ENCODE measurements around the gene ZDHHC15. TPM values are rescaled to one million over a fixed set of nuclear protein-coding genes. Genes with fewer than 3 reads are reported as not detected.
"Not testable (repeated sequence)": the region's sequence is repeated elsewhere in the genome, so short reads cannot be mapped to it uniquely, and the experiment has no call there.

ZDHHC15 gene
- total RNA-seq, 1 experiment from 2014 or later = 1.2 TPM

- DNase-seq (ENCODE audit: low read depth); in situ Hi-C loops (cut with HindIII; ENCODE audit: low pct_unique_long_range_greater_than_20kb, low sequenced_read_pairs): not testable (repeated sequence)
Observed at GRCh38 chrX:75334407-75335126, 188.3 kb downstream of the ZDHHC15 start.

- DNase-seq (ENCODE audit: low read depth) = no peak
- in situ Hi-C loops (cut with HindIII; ENCODE audit: low pct_unique_long_range_greater_than_20kb, low sequenced_read_pairs) = no loop called here
Observed at GRCh38 chrX:75327607-75328006, 195.2 kb downstream of the ZDHHC15 start.

Other genes with a start within 250 kb of the ZDHHC15 start
- 7.1 and 8.2 TPM in 2 replicates for gene UPRT, start 249.0 kb downstream of the ZDHHC15 start, total RNA-seq (2014; rRNA removed; shearing (Covaris generic); ENCODE audit: low replicate concordance)

Measured in Caki2 (cell line).